NB4 (cell line): ENCODE measurements around the gene LTV1.

Source experiments
- DNase-seq: peaks from one replicate; pipeline ENCODE4 v3.0.0; 2010; ENCODE audit warnings: low read depth
- H3K4me3 ChIP-seq: one replicate; pipeline ENCODE4 v1.5.1; 2011; ENCODE audit warnings: mild to moderate bottlenecking, low read depth, low read length, moderate library complexity
- CTCF ChIP-seq: IDR thresholded peaks from one replicate; pipeline ENCODE4 v1.5.1; 2012; ENCODE audit warnings: low read depth, low read length
- MAX ChIP-seq: IDR thresholded peaks from 2 replicates; pipeline ENCODE4 v1.6.1; 2011; ENCODE audit warnings: low read depth, low read length
- MYC ChIP-seq: IDR thresholded peaks from 2 replicates; pipeline ENCODE4 v1.6.1; 2011; ENCODE audit warnings: low read depth, low read length
- POLR2A ChIP-seq: IDR thresholded peaks from 2 replicates; pipeline ENCODE4 v1.6.1; 2011; ENCODE audit warnings: mild to moderate bottlenecking; ENCODE audit not compliant: insufficient read length; ENCODE audit errors: extremely low read depth

Gene LTV1

GRCh38 chr6:143901885-143902750, 59.0 kb downstream of the LTV1 start:
- no peak overlapping the region for H3K4me3 ChIP-seq
- no peak for DNase-seq
- TF ChIP-seq POLR2A: no peak
- TF ChIP-seq MAX: no peak
- TF ChIP-seq CTCF: no peak
- no peak for TF ChIP-seq MYC

- DNase-seq: no peak
- no peak overlapping the region for H3K4me3 ChIP-seq
- TF ChIP-seq MAX: no peak
These were observed 59.7 kb downstream of the LTV1 start for GRCh38 chr6:143902827-143903226.

- DNase-seq: no peak
- TF ChIP-seq POLR2A: no peak
- no peak for TF ChIP-seq CTCF
- no peak for TF ChIP-seq MYC
- H3K4me3 ChIP-seq: no peak overlapping the region
These were observed 67.9 kb downstream of the LTV1 start for GRCh38 chr6:143911028-143911427.

GRCh38 chr6:143912671-143913070, 69.5 kb downstream of the LTV1 start:
- DNase-seq: no peak
- TF ChIP-seq MYC (no peak), CTCF (no peak), MAX (no peak), POLR2A (no peak)
- H3K4me3 ChIP-seq: no peak overlapping the region
